Gastroesophageal sphincter (tissue), 4 donors: Measurements from ENCODE around the gene SLC2A13. TPM values are rescaled to one million over a fixed set of nuclear protein-coding genes. Genes with fewer than 3 reads are reported as not detected.
A peak's percentile ranks its signal among the peaks of the same experiment; 100 is the strongest.

Experiments used
- ATAC-seq: fragments of 150-250 bp; one replicate; pipeline ENCODE4 v1.9.1; 2016; ENCODE audit warnings: mild to moderate bottlenecking, moderate library complexity
- H3K27ac ChIP-seq, 4 donors: fragments of 200-600 bp; sonication (generic) in 3 of 4; 1 replicate in 3 of 4; 2 replicates in 1 of 4; pipeline ENCODE4 v1.5.1; 2016 to 2019
- H3K27me3 ChIP-seq: fragments of 200-600 bp; sonication (generic); one replicate; pipeline ENCODE4 v1.5.1; 2019
- H3K36me3 ChIP-seq, 2 donors: fragments of 200-600 bp; sonication (generic); one replicate each; pipeline ENCODE4 v1.5.1; 2019; ENCODE audit warnings: control low read depth in 1 of 2
- H3K4me1 ChIP-seq, 3 donors: fragments of 200-600 bp; sonication (generic); 1 replicate in 2 of 3; 2 replicates in 1 of 3; pipeline ENCODE4 v1.5.1; 2016 to 2019; ENCODE audit warnings: control low read depth in 2 of 3
- H3K4me3 ChIP-seq, 2 donors: fragments of 200-600 bp; sonication (generic); one replicate each; pipeline ENCODE4 v1.5.1; 2019; ENCODE audit warnings: mild to moderate bottlenecking in 1 of 2, moderate library complexity in 1 of 2
- H3K9me3 ChIP-seq, 3 donors: fragments of 200-600 bp; sonication (generic); one replicate each; pipeline ENCODE4 v1.5.1; 2017 to 2019; ENCODE audit warnings: control low read depth in 2 of 3
- EP300 ChIP-seq: sonication (generic); formaldehyde crosslinking; IDR thresholded peaks from one replicate; pipeline ENCODE4 v1.6.1; 2017; ENCODE audit warnings: antibody characterized with exemption, mild to moderate bottlenecking
- POLR2A ChIP-seq, 2 donors: fragments of 450-650 bp; IDR thresholded peaks; one replicate each; pipeline ENCODE4 v1.6.1; 2017; ENCODE audit warnings: antibody characterized with exemption in 2 of 2, mild to moderate bottlenecking in 2 of 2, moderate library complexity in 1 of 2
- POLR2AphosphoS5 ChIP-seq: sonication (generic); formaldehyde crosslinking; IDR thresholded peaks from one replicate; pipeline ENCODE4 v1.6.1; 2017; ENCODE audit warnings: antibody characterized with exemption
- WGBS, 2 donors: methylation state at CpG; one replicate each; pipeline ENCODE4 v1.1.5; 2018; ENCODE audit warnings: low coverage in 1 of 2; 5-methylcytosine and 5-hydroxymethylcytosine counted together
- total RNA-seq, 4 donors: library from RNA; depleted of rRNA; stranded (reverse); fragments of >200 nt; gene quantifications; one replicate each; pipeline ENCODE4 v1.1.0, GENCODE V29; 2016
- TF ChIP-seq, protein P1 (sequence below), 4 experiments: fragments of 200-600 bp in 2 of 4; fragments of 450-650 bp in 2 of 4; sonication (generic) in 1 of 4; IDR thresholded peaks; one replicate each; pipeline ENCODE4 v1.5.1; 2017 to 2019; ENCODE audit warnings: antibody characterized with exemption in 4 of 4, mild to moderate bottlenecking in 2 of 4, moderate library complexity in 2 of 4

Gene SLC2A13
- total RNA-seq, 4 donors from 2014 or later = 20.4 to 38.3 (median 22.3) TPM

DNA sequence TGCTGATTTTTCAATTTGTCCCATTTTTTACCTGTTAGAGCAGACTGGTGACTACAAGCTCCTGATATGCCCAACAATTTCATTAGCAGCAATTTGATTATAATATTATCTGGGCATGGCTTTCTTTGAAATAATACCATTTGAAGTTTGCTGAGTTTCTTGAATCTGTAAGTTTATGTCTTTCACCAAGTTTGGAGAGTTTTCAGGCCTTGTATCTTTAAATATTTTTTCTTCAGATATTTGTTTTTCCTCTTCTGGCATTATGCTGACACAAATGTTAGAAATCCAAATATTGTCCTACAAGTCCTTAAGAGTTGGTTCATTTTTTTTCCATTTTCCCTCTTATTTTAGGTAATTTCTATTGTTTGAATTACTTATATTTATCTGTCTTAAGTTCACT lies 30.4 kb downstream of the SLC2A13 start:
- Histone ChIP-seq H3K4me1 (peaks cover 0 to under 1% (median 0%) of the 10 kb centered on the region in 3 donors), H3K27ac (no peak overlapping the region), H3K9me3 (no peaks in the 10 kb centered on the region), H3K27me3 (no peaks in the 10 kb centered on the region), H3K4me3 (no peak overlapping the region), H3K36me3 (no peaks in the 10 kb centered on the region)
- no peak for TF ChIP-seq POLR2AphosphoS5
- no peak for TF ChIP-seq POLR2A (IDR thresholded peaks at IDR 0.05)
- no peak for TF ChIP-seq EP300
- TF ChIP-seq, protein P1, sequence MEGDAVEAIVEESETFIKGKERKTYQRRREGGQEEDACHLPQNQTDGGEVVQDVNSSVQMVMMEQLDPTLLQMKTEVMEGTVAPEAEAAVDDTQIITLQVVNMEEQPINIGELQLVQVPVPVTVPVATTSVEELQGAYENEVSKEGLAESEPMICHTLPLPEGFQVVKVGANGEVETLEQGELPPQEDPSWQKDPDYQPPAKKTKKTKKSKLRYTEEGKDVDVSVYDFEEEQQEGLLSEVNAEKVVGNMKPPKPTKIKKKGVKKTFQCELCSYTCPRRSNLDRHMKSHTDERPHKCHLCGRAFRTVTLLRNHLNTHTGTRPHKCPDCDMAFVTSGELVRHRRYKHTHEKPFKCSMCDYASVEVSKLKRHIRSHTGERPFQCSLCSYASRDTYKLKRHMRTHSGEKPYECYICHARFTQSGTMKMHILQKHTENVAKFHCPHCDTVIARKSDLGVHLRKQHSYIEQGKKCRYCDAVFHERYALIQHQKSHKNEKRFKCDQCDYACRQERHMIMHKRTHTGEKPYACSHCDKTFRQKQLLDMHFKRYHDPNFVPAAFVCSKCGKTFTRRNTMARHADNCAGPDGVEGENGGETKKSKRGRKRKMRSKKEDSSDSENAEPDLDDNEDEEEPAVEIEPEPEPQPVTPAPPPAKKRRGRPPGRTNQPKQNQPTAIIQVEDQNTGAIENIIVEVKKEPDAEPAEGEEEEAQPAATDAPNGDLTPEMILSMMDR (IDR thresholded peaks at IDR 0.05) = no peak
- no peak for ATAC-seq

DNA sequence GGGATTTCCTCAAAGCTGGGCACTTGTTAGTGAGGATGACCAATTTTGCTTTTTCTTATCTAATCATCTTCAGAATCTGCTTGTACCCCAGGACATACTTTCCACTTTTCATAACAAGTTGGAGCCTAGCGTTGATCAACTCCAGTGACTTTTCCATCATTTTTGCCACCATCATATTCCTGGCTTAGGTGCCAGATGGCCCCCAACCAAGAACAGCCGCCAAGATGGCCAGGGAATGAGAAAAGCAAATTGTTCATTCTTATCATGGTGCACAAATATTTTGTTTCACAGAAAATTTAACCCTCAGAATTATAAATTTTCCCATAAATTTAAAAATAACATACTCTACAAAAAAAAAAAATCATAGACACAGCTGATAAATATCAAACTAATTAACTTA lies 37.5 kb downstream of the SLC2A13 start:
- Histone ChIP-seq H3K27ac (no peak overlapping the region), H3K9me3 (no peaks in the 10 kb centered on the region), H3K4me1 (peaks cover 0 to 18% (median 0%) of the 10 kb centered on the region in 3 donors), H3K27me3 (no peaks in the 10 kb centered on the region), H3K36me3 (no peaks in the 10 kb centered on the region), H3K4me3 (no peak overlapping the region)
- WGBS, 2 donors = 55 to 85% methylated on average over 2 of the region's 2 CpGs
- no peak for ATAC-seq
- TF ChIP-seq EP300 = no peak
- TF ChIP-seq POLR2A (IDR thresholded peaks at IDR 0.05) = no peak
- TF ChIP-seq, protein P1 (IDR thresholded peaks at IDR 0.05) = no peak
- TF ChIP-seq POLR2AphosphoS5 = no peak

DNA sequence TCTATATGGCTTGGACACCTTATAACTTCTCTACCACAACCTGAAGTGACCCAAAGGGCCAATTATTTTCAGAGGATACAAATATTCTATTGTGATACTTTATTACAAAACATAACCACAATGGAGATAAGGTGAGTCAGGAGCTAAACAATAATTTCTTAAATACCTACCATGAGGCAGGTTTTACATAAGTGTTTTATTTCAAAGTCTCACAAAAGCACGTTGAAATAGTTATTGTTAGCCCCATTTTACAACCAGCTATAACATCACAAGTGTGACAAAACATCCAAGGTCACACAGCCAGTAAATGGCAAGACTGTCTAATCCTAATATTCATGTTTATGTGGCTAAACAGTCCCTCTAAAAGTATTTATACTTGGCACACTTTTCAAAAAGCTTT lies 40.2 kb downstream of the SLC2A13 start:
- Histone ChIP-seq H3K27ac (peak overlapping the region in 3 of 4 donors; percentile 6 to 35 (median 27)), H3K4me1 (peaks cover 0 to 44% (median 2%) of the 10 kb centered on the region in 3 donors), H3K9me3 (no peaks in the 10 kb centered on the region), H3K27me3 (no peaks in the 10 kb centered on the region), H3K36me3 (no peaks in the 10 kb centered on the region), H3K4me3 (no peak overlapping the region)
- ATAC-seq = no peak
- 21 to 29% methylated on average over 1 of the region's 1 CpG for WGBS, 2 donors
- TF ChIP-seq POLR2A (IDR thresholded peaks at IDR 0.05) (no peak), EP300 (no peak), POLR2AphosphoS5 (no peak)
- TF ChIP-seq, protein P1 (IDR thresholded peaks at IDR 0.05) = no peak

DNA sequence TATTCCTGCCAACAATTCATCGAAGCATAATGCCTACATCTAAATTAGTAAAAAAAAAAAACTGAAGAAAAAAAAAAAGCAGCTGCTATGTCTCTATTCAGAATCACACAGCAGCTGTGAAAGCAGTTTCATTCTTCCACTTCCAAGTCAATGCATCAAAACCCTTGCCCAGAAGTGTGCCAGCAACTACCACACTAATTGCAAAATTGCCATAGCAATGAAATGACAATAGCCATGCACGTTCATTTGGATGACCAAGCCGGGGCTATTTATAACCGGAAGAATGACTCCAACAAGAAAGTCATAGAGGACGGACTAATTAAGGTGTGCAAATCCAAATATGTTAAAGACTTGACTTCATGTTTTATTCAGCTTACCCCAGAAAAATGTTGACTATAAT lies 42.5 kb downstream of the SLC2A13 start:
- H3K27ac ChIP-seq = peak overlapping the region in 3 of 4 donors; percentile 7 to 61 (median 52)
- H3K4me1 ChIP-seq = peaks cover 0 to 50% (median 2%) of the 10 kb centered on the region in 3 donors
- H3K27me3 ChIP-seq = no peaks in the 10 kb centered on the region
- no peaks in the 10 kb centered on the region for H3K36me3 ChIP-seq
- WGBS, 2 donors = 12 to 20% methylated on average over 5 of the region's 5 CpGs
- H3K9me3 ChIP-seq = no peaks in the 10 kb centered on the region
- peak; percentile 88 for TF ChIP-seq POLR2AphosphoS5
- TF ChIP-seq POLR2A (IDR thresholded peaks at IDR 0.05) = no peak
- TF ChIP-seq, protein P1 (IDR thresholded peaks at IDR 0.05) = no peak
- no peak for TF ChIP-seq EP300
- ATAC-seq = peak; percentile 53
- no peak overlapping the region for H3K4me3 ChIP-seq

DNA sequence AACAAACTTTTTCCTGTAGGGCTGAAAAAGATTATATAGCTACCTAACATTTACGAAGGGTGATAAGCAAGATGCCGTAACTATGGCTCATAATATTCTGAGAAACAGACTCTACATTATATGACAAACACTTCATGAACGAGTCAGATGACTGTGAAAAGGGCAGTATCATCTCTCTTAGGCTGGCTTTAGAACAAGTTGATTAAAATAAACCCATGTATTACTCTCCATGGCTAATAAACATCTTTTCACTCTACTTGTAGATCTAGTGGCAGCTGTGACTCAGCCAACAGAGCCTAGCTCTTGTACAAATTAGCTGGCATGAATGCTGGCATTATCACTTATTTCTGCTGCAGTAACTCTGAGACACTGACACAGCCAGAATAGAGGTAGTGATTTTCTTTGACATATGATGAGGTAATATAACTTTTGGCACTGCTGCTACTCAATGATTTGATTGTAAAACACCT lies 47.1 kb downstream of the SLC2A13 start:
- peak overlapping the region; percentile 61 to 83 (median 74) for H3K27ac ChIP-seq
- no peaks in the 10 kb centered on the region for H3K9me3 ChIP-seq
- peaks cover 2 to 92% (median 5%) of the 10 kb centered on the region in 3 donors for H3K4me1 ChIP-seq
- no peaks in the 10 kb centered on the region for H3K27me3 ChIP-seq
- peak overlapping the region in 1 of 2 donors; percentile 17 for H3K4me3 ChIP-seq
- TF ChIP-seq POLR2AphosphoS5 (peak; percentile 40), POLR2A (IDR thresholded peaks at IDR 0.05) (no peak)
- no peaks in the 10 kb centered on the region for H3K36me3 ChIP-seq
- ATAC-seq = no peak
- 24 to 32% methylated on average over 3 of the region's 3 CpGs for WGBS, 2 donors
